GM21360 (cell line): ENCODE results near the gene PLAAT1.

ENCODE experiments used
- ATAC-seq: cut with Tn5 transposase; IDR thresholded peaks from one replicate; pipeline ENCODE4 v1.9.1; 2021; ENCODE audit warnings: mild to moderate bottlenecking, moderate library complexity; ENCODE audit not compliant: unreplicated experiment

Gene PLAAT1

DNA sequence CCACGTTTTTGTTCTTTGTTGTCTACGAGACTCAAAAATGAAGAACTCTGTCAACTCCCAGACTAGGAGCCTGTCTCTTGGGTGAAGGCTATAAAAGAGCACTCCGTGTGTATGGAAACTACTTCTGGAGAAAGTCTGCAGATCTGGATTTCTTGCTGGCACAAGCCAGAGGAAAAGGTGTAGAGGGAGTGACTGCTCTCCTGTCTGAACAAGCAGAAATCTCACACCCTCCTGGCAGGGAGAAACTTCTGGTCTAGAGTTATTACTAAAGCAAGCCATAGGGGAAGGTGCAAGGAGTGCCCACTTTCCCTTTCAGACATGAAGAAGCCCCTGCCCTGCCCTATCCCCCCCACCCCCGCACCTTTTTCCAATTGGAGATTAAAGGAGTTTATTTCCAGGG, 9.5 kb downstream of the PLAAT1 start:
- no peak for ATAC-seq

DNA sequence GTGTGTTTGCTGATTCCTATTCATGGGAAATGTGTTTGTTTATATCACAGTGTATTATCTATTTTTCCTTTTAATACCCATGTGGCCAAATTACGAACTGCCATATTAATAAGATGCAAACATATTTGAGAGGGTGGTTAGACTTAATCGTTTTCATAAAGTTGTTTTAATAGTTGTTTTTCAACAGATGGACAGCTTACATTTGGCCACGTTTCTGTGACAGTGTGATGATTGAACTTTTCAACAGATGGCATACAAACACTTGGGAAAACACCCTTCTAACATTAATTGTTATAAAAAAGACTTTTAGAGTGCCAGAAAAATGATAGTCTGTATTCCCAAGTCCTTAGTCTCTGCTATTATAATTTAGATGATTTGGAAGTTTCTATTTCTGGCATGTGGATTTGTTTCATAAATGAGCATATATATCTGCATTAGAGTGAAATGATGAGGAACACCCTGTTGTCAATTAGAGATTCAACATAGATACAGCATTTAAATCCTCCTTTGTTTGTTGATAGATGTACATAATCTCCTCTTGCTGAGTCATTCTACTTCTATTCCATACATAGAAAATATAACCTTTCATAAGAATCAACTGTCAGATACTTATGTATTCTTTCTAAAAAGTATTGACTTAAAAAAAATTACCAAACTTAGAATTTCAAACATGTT, 13.1 kb downstream of the PLAAT1 start:
- ATAC-seq = no peak

DNA sequence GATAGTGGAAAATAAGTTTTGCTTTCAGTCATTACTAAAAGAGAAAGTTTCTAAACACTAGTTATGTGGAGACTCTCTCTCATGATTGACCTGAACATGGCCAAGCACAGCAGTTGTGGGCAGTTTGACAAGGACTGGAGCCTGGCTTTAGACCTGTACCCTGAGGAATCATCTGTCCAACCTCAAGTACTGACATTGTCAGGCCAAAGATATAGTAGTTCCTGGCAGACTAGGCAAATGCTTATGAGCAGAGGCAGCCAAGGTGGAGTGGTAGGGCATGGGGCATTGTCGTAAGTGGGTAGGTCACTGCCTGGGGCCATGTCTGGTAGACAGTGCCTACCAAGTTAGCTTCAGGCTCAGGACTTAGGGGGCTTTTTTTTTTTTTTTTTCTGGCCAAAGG, 20.9 kb downstream of the PLAAT1 start:
- no peak for ATAC-seq

DNA sequence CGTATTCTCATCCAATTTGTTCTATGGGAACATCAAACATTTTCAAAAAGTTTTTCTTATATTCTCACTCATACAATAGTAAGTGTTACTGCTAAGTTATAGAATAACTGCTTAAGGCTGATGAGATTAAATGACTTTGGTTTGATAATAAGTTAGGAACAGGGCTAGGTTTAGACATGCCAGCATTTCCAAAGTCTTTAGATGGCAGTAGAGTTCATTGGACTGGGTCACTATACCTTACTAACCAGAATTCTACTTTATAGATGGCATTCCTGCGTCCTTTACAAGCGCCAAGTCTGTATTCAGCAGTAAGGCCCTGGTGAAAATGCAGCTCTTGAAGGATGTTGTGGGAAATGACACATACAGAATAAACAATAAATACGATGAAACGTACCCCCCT, 21.7 kb downstream of the PLAAT1 start:
- no peak for ATAC-seq

DNA sequence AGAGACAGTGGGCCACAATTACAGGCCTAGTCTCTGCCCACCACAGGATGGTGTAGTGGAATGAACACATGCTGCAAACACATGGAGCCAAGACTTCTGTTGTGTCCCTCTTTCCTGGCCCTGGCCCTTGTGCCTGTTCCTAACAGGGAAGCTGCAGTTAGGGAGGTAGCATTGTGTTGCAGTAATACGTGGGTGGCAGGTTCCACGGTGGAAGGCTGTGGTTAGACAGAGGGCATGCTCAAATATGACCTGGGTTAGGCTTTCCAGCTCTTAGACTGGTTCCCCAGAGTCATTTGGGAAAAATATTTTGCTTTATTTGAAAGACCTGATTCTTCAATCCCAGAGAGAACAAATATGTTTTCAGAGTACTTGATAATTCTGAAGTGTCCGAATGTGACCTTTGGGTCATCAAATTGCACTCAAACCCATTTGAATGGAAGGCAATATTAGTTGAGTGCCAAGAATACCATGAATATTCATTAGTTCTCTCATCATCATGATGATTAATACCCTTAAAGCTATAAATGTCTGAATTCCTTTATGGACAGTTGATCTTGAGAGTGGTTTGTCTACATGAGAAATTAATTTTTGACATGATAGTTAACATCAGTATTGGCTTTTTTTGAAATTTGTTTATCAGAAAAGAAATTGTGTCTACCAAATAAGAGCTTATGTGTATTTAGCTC, 28.5 kb downstream of the PLAAT1 start:
- no peak for ATAC-seq

DNA sequence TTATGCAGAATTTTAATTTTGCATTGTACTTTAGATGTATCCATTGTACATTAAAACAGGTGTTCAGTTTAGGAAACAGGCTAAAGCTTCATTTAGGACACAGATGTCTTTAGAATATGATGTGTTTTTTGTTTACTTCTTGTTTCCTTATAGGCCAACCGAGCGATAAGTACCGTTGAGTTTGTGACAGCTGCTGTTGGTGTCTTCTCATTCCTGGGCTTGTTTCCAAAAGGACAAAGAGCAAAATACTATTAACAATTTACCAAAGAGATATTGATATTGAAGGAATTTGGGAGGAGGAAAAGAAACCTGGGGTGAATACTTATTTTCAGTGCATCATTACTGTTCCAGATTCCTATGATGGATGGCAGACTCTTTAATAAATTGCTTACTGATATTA, 29.4 kb downstream of the PLAAT1 start:
- no peak for ATAC-seq

DNA sequence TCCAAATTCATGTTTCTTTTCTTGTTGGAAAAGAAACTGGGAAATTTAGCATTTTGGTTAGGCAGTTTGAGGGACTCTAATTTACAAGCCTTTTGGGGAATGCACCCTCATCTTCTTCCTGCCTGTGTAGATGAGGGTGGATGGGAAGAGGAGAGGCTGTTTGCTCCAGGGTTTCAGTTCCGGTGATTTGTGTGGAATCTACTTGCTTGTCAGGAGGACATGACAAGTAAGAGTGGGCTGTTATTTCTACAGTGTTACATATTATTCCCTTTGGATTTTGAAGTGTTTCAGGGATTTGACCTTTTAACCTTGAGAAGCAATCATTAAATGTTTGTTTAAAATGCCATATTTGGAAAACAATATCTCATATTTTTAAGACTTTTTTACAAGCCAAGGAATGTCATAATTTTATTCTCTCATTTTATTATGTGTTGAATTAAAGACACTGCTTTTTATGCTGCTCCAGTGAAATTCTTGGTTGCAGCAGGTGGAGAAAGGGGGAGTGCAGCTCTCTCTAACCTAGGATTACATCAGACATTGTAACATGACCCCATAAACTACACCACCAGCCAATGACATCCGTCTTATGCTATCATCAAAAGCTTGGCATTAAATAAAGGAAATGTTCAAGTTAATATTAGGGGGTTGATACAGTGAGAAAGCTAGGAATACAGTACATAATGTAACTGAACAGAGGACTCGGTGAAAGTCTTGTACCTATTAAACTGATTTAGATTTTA, 30.2 kb downstream of the PLAAT1 start:
- ATAC-seq = no peak

DNA sequence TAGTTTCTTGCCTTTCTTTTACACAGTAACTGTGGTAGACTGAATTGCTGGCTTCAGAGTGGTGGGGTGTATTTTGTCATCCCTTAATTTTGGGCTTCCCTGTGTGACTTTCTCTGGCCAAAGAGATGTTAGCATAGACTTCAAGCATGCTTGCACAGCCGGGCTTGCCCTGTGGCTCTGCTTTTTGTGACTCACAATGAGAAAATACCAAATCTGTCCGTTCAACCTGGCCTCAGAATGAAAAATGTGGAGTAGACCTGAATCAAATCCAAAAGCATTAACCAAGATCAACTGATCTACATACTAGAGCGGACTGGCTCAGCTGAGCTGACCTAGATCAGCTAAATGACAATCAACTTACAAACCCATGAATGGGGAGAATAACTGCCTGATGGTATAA, 51.4 kb downstream of the PLAAT1 start:
- ATAC-seq = no peak

DNA sequence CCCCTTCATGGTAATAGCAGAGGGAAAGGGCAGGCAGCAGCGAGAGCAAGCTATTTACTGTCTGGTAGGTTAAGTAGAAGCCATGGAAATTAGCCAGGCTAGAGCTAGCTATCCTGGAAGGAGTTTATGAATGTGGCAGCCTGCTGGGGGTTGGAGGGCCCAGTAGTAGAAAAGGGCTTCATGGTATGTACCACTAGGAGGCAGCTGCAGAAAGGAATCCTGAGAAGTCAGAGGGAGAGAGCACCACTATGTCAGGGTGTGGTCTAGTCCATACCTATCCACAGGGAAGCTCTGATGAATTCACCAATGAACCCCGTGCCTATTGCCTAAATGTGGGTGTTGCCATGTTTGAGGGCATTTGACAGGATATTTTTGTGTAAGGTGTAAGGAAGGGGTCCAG, 55.0 kb downstream of the PLAAT1 start:
- ATAC-seq = no peak

DNA sequence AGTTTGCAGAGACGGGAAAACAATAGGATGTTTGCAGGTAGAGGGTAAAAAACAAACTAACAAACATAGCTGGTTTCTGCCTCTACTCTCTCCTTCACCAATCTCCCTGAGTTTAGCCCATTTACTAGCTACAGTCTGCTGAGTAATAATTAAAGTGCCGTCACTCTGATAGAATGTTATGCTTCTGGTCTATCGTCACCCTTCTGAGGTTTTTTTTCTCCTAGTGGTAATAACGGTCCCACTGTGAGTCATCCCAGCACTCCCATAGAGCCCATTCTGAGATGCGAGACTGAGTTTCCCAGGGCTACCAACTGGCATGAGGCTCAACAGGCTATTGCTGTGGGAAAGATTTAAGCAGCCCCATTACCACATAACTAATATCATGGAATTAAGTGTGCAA, 56.4 kb downstream of the PLAAT1 start:
- no peak for ATAC-seq

DNA sequence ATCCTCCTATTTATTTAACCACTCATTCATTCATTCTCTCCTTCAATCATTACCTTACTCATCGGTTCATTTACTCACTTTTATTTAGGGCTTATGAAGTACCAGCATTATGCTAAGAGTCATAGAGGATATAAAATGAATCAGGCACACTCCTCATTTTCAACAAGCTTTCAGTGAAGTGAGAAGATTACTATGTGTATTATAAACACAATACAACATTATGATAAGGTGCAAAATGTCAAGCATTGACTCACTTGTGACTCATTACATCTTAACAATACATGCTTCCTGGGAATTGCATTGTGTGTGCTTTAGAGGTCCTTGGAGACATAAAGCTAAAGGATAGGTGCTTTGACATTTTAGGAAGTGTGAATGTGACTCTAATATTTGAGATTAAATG, 60.4 kb downstream of the PLAAT1 start:
- ATAC-seq = no peak

DNA sequence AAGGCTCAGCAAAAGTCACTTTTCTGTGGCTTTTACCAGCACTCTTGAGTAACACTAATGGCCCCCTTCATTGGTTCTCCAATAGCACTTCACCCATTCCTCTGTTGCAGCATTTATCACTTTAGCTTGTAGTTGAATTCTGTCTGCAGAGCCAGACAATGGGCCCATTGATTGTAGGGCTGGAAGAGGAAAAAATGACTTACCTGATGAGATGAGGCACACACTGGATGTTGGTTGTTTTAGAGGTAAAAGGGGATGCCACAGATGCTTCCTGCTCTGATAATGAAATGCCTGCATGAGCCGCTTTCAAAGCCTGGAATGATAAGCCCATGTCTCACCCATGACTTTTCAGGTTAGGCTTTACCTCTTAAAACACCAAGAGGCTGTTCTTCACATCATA, 64.3 kb downstream of the PLAAT1 start:
- no peak for ATAC-seq

DNA sequence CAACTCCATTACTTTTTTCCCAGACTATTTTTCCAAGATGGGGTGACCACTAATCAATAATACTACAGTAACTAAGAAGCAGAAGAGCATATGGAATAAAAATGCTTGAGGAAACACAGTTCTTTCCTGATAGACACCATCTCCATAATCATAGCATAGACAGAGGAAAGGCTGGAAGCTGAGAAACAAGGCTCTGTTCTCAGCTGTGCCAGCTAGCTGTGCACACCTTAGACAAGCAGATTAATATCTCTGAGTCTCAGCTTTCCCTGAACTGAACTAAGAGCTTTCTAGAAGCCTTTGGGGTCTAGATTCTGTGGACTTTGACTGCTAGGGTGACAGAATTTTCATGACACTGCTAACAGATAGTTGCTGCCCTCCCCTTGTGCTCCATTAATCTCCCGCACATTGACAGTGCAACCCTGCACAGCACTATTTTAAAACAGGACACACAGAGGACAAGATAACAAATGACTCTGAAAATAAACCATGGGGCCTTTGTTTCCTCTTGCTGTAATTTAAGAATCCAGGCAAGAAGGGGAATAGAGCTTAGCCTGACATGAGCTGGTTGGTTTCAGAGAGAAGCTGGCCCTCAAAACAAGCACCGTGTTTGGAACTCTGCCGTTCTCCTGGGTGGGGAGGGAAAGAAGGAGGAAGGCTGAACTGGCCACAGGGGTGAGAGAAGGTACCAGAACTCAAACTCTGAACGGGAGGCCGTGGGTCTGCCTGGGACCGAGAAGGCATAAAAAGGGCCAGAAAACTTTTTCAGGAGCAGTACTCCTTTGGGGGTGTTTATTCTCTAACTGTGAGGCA, 70.1 kb downstream of the PLAAT1 start:
- no peak for ATAC-seq

DNA sequence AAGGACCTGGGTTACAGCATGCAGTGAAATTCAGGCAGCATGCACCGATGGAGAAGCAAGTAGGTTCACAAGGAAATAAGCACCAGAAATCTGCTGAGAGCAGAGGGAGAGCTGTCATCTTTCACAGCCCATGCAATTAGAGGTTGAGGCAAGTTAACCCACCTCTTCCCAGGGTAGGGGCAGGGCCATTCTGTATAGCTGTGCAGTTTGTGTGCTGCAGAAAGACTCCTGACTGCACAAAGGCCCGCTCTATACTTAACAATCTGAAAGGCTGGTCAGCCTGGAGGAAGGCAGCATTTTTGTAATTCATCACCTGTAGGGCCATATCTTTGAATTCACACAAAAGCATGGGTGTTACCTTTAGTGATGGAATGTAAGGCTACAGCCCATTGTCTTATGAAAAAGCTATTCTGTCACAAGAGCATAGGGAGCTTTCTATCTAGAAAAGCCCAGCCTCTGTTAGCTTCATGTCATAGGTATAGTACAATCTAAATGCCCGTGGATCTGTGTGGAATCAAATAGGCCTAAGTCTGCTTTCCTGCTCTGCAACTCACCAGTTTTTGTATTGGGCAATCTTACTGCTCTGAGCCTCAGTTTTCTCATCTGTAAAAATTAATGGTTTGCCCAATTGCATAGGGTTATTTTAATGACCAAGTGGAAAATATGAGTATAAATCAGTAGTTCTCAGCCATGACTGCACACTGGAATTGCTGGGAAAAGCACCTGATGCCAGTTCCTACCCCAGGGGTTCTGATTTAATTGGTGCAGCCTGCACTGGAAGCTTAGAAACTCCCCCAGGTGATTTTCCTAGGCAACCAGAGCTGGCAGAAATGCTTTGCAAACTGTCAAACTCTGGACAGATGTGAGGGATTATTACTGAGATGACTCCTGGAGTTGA, 72.3 kb downstream of the PLAAT1 start:
- ATAC-seq = no peak

DNA sequence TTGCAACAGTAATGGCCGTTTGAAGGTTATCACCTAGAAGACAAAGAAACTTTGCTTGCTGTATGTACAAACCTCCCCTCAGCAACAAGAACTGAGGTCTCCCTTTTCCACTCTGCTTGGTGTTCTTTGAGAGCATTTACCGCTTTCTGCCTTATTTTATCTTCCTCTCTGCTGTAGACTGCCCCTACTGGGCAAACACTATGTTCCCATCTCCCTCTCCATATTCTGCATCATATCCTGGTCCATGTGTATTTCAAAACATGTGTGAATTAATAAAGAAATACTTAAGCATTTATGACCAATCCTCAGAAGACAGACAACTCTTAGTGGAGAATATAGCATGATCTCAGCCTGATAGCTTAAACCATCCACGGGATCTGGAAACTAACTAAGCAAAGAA, 73.1 kb downstream of the PLAAT1 start:
- ATAC-seq = no peak

DNA sequence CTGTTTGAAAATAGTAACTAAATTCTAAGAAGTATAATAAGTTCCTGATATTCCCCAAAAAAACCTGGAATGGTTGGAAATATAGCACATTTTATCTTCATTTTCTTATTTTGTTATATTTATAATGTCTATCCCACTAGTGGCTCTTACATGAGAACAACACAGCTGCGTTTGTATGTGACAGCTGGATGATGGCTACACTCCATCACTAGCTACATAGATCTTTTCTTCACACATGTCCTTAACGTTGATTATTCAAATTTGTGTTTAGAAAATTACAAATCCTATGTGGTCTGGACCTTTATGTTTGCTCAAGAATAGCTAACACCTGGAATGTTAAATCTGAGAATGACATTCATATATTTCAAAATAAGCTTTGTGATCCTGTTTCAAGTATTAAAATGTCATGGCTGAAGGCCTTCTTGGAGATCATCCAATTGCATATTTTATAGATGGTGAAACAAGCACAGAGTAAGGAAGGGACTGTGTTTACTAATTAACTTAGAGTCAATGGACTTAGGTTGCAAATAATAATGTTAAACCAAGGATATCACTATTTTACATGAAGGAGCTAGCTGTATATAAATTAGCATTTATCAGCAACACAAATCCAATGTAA, 76.8 kb downstream of the PLAAT1 start:
- ATAC-seq = no peak
